22Rv1 (cell line): ENCODE measurements around the gene TFDP1.

Source experiments
- H3K27ac ChIP-seq: fragments of 450-650 bp; 2 replicates; pipeline ENCODE4 v1.5.1; 2017
- ZFX ChIP-seq: fragments of 450-650 bp; IDR thresholded peaks from 2 replicates; pipeline ENCODE4 v1.6.1; 2017; ENCODE audit warnings: antibody characterized with exemption, borderline replicate concordance
- TF ChIP-seq, protein P1 (sequence below): fragments of 450-650 bp; IDR thresholded peaks from 2 replicates; pipeline ENCODE4 v1.5.1; 2017; ENCODE audit warnings: mild to moderate bottlenecking

TFDP1 gene

DNA sequence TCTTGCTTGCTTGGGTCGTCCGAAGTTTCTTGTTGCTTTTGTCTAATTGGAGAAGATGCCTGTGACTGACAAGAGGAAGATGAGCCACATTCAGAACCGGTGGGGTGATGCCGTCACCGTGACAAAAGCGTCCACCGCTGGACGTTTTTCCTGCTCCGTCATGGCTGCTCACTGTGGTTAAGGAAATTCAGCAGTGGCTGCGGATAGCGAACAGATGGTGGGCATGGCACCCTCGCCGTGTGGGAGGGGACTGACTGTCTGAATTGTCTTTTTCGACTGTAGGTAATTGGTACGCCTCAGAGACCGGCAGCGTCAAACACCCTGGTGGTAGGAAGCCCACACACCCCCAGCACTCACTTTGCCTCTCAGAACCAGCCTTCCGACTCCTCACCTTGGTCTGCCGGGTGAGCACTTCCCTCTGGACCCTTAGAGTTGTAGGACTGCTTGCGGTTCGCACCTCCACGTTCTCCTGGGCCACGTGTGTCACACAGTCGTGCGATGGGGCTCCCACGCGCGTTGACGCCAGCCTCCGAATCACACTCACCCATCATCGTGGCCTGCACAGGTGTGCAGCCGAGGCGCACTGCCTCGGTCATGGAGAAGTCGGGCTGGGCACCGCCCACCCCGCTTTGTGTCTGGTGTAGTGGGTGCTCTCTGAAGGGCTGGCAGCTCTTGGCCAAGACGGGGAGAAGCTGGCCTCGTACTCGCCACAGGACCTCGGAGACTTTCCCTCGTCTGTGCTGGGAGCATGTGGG is 47.0 kb downstream of the TFDP1 start:
- no peak overlapping the region for H3K27ac ChIP-seq

DNA sequence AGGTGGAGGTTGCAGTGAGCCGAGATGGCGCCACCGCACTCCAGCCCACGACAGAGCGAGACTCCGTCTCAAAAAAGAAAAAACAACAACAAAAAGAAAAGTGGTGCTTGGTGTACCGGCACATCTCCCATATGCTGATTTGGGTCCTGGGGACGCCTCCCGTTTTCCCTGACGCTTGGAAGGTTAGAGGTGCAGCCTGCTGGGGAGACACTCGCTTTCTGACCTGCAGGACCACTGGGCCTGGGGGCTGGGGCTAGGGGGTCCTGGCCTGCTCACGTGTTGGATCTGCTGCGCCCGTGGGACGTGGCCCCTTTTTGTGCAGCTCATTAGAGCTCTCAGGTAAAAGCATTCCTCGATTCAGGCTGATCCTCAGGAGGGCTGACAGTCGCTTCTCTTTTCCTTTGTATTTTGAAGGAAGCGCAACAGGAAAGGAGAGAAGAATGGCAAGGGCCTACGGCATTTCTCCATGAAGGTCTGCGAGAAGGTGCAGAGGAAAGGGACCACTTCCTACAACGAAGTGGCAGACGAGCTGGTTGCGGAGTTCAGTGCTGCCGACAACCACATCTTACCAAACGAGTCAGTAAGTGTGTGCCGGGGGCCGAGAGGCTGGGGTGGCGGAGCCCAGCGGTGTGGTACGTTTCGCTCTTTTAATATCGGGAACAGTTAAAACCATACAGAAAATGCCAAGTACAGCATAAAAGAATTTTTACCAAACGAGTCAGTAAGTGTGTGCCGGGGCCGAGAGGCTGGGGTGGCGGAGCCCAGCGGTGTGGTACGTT is 48.3 kb downstream of the TFDP1 start:
- no peak for TF ChIP-seq ZFX
- TF ChIP-seq, protein P1, sequence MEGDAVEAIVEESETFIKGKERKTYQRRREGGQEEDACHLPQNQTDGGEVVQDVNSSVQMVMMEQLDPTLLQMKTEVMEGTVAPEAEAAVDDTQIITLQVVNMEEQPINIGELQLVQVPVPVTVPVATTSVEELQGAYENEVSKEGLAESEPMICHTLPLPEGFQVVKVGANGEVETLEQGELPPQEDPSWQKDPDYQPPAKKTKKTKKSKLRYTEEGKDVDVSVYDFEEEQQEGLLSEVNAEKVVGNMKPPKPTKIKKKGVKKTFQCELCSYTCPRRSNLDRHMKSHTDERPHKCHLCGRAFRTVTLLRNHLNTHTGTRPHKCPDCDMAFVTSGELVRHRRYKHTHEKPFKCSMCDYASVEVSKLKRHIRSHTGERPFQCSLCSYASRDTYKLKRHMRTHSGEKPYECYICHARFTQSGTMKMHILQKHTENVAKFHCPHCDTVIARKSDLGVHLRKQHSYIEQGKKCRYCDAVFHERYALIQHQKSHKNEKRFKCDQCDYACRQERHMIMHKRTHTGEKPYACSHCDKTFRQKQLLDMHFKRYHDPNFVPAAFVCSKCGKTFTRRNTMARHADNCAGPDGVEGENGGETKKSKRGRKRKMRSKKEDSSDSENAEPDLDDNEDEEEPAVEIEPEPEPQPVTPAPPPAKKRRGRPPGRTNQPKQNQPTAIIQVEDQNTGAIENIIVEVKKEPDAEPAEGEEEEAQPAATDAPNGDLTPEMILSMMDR, result no peak
- H3K27ac ChIP-seq, result no peak overlapping the region

More for the DNA sequence above, 47.0 kb downstream of the TFDP1 start:
- no peak for TF ChIP-seq ZFX
- TF ChIP-seq, protein P1, result no peak

DNA sequence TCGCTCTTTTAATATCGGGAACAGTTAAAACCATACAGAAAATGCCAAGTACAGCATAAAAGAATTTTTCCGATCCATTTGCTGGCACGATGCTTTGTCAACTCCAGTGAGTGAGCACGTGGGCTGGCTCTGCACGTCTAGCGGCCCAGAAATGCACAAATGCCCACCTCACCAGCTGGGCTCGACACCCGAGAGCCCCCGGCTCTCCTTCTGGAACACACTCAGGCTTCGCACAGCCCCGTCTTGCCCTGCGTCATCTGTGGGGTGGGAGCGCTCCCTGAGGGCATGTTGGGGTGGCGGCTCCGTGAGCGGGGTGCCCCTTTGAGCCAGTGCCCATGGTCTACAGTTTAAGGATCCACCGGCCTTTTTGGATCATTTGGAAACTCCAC is 48.9 kb downstream of the TFDP1 start:
- H3K27ac ChIP-seq, result no peak overlapping the region
- no peak for TF ChIP-seq ZFX
- TF ChIP-seq, protein P1, result no peak

DNA sequence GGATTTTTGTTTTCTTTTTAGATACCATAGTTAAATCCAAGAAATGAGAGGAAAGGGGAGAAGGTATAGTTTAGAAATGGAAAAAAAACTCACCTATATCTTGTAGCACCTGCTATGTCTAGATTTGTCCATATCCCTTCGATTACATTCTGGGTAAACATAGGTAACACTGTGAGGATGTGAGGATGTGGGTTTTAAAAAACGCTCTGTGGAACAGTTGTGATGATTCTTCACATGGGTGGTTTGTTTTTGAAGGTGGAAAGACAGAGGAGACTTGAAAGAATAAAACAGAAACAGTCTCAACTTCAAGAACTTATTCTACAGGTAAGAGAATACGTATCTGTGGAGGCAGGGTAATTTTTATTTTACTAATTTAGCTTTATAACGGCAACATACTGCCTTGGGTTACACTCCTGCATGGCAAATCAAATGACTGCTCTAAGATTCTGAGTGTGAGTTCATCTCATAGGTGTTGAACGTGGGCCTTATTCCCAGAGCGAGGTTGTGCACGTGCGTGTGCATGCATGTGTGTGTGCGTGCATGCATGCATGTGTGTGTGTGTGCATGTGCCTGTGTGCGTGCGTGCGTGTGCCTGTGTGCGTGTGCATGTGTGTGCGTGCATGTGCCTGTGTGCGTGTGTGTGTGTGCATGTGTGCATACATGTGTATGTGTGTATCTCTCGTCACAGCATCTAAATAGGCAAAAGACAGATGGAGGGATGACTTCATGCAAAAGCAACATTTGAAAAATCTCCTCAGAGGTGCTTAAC is 49.9 kb downstream of the TFDP1 start:
- TF ChIP-seq, protein P1, result no peak
- no peak for TF ChIP-seq ZFX
- H3K27ac ChIP-seq, result no peak overlapping the region

DNA sequence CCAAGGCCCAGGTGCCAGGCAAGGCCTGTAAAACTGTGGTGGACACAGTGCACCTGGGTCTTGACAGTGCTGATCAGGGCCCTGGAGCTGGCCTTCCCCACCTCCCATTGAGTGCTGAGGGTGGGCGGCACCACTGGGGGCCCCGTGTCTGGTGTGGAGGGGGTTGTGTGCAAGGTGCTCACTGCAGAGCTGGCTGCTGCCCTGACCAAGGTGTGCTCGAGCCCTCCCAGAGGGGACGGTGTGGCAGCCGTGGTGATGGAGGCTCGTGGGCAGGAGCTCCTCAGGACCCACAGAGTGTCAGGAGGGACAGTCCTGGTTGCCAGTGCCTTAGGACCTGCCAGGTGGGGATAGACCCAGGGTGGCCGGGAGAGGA is 50.5 kb downstream of the TFDP1 start:
- TF ChIP-seq ZFX, result no peak
- TF ChIP-seq, protein P1, result no peak

DNA sequence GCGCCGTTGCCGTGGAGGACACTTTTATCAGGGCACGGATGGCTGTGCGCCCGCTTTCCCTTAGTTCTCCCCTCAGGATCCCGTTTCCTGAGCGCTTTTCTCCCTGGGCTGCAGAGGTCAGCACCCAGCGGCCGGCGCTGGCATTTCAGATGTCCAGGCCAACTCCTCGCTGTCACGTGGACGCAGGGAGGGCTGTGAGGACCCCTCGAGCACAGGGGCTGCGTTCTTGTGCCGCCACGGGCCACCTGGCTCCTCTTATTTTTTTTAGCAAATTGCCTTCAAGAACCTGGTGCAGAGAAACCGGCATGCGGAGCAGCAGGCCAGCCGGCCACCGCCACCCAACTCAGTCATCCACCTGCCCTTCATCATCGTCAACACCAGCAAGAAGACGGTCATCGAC is 51.2 kb downstream of the TFDP1 start:
- no peak overlapping the region for H3K27ac ChIP-seq
- TF ChIP-seq ZFX, result no peak
- TF ChIP-seq, protein P1, result no peak

More for the DNA sequence above, 50.5 kb downstream of the TFDP1 start:
- no peak overlapping the region for H3K27ac ChIP-seq
